Fibroblast of villous mesenchyme (primary cell): ENCODE results near the gene TBC1D16. TPM values are rescaled to one million over a fixed set of nuclear protein-coding genes. Genes with fewer than 3 reads are reported as not detected.

Source experiments
- DNase-seq: peaks from one replicate; pipeline ENCODE4 v3.0.0-alpha.2; 2010; ENCODE audit warnings: low read depth
- H3K4me3 ChIP-seq: 2 replicates; pipeline ENCODE4 v1.5.1; 2011; ENCODE audit warnings: low read depth, mild to moderate bottlenecking, low read length
- total RNA-seq: library from RNA; depleted of rRNA; stranded (reverse); fragments of >200 nt; gene quantifications from 2 replicates; pipeline ENCODE4 v1.2.3, GENCODE V29; 2012
- TF ChIP-seq, protein P1 (sequence below): IDR thresholded peaks from 2 replicates; pipeline ENCODE4 v1.5.1; 2012; ENCODE audit warnings: low read depth, mild to moderate bottlenecking, low read length; ENCODE audit not compliant: insufficient read depth

The TBC1D16 gene
- total RNA-seq, 1 donor = 32.8 TPM

DNA sequence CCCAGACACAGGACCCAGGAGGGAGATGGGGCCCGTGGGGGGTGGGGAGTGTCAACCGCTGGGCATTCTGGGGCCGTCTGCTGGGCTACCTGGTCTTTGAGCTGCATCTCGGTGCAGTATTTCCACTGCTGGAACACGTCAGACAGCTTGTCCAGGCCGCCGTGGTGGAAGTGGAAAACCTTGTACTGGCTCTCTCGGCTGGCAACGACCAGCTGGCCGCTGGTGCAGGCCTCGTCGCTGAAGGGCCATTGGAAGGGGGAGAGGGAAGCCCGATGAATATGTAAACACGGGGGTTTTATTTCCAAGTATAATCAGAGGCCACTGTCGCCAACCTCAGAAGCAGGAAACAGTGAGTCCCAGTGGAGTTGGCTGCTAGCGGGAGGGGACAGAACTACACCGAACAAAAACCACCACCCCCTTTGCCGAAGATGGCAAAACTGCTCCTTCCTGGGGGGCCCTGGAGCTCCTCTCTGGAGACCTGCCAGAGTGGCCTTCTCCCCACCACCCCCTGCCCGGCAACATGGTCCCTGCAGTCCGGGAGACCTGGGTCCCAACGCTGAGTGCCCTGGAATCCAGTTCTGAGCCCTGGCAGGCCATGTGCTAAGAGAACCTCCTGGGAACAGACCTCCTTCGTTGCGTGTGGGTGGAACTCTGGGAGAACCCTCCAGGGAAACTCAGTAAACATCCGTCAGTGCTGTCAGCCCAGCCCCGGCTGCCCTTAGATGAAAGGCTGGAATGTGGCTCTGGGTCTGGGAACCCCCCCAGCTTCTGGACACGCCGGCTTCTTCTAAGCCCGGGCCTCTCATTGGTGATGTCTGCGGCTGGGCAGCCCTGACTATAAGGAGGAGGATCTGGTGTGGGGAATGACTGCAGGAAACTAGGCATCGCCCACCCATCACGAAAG, 84.1 kb downstream of the TBC1D16 start:
- peak; percentile 93 for DNase-seq
- no peak overlapping the region for H3K4me3 ChIP-seq
- TF ChIP-seq, protein P1, sequence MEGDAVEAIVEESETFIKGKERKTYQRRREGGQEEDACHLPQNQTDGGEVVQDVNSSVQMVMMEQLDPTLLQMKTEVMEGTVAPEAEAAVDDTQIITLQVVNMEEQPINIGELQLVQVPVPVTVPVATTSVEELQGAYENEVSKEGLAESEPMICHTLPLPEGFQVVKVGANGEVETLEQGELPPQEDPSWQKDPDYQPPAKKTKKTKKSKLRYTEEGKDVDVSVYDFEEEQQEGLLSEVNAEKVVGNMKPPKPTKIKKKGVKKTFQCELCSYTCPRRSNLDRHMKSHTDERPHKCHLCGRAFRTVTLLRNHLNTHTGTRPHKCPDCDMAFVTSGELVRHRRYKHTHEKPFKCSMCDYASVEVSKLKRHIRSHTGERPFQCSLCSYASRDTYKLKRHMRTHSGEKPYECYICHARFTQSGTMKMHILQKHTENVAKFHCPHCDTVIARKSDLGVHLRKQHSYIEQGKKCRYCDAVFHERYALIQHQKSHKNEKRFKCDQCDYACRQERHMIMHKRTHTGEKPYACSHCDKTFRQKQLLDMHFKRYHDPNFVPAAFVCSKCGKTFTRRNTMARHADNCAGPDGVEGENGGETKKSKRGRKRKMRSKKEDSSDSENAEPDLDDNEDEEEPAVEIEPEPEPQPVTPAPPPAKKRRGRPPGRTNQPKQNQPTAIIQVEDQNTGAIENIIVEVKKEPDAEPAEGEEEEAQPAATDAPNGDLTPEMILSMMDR = no peak

DNA sequence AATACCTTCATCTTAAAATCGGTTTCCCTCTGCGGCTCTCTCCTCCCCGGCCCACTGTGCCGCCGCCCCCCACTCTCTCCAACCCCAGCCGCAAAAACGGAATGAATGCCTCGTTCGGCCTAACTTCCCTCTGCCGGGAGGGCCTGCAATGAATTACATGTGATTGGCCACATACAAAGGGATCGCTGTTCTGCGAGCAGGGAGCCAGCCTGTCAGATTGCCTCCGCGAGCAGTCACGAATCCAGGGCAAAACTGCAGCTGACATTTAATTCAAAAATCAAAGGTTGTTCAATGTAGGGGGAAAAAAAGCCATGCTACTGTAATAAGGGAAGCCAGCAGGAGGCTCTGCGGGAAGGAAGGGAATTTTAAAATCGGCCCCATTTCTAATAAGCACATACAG, 84.9 kb downstream of the TBC1D16 start:
- TF ChIP-seq, protein P1 = no peak
- DNase-seq = no peak
- H3K4me3 ChIP-seq = no peak overlapping the region

DNA sequence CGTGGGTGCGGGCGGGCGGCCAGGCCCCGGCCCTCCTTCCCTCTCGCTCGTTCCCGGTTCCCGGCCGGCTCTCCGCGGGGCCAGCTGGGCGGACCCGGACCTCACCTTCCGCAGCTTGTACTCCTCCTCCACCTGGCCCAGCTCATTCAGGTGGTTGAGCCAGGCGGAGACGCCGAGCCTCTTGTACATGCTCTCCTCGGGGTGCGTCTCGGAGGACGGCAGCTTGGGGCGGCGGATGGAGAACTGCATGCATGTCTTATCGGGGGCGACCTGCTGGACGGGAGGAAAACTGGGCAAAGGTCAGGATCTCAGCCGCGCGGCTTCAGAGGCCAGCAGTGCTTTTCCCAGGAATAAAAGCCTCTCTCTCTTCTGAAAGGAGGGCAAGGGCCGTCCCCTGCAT, 85.4 kb downstream of the TBC1D16 start:
- TF ChIP-seq, protein P1 = no peak
- DNase-seq = no peak
- no peak overlapping the region for H3K4me3 ChIP-seq

DNA sequence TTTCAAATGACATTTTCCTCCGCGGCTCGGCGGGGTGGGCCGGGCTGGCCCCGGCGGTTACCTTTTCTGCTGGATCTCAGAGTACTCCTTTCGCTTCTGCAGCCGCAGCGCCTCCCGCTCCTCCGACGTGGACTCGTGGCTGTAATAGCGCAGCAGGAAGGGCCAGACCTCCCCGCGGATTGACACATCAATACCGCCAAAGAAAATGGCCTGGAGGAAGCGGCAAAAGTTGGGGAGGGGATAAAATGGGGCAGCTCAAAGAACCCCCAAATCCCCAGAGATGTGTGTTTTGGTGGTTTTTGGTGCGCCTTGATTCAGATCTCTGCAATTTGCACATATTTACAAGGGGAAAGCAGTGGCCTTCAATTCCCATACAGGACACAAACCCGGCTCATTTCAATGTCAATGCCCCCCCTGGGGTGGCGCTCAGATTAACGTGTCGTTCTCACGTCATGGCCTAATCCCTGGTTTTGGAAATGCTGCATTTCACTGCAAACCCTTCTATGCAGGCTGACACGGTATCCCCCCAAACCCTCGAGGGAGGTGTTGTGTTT, 85.9 kb downstream of the TBC1D16 start:
- no peak for DNase-seq
- TF ChIP-seq, protein P1 = no peak

DNA sequence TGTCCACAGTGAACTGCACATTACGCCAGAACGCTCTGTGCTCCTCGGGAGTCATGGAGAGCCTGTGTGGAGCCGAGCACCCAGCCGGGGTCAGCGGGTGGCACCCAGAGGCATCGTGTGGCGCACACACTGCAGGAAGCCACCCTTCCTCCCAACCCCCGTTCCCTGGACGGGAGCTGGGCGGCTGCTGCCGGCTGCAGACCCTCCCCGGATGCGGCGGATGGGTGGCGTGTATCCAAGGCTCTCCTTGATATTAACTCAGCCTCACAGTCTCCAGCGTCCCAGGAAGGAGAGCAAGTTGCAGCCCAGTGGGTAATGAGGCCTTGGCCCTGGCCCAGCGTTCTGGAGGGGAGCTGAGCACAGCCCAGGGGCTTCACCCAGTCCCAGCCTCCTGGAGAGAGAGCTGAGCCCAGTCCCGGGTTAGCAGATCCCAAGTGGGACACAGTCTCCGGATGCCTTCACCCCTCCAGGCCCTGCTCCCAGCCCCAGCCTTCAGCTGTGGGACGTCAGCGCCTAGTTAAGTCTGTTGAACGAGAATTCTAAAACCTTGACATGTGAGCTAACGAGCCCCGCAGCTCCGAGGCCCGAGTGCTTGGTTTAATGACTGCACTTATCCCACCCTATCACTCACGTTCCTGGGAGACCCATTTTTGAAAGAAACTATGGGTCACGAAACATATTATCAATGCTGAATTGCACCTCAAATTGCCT, 86.6 kb downstream of the TBC1D16 start:
- TF ChIP-seq, protein P1 = no peak
- no peak overlapping the region for H3K4me3 ChIP-seq
- no peak for DNase-seq

More for the DNA sequence above, 85.9 kb downstream of the TBC1D16 start:
- no peak overlapping the region for H3K4me3 ChIP-seq

DNA sequence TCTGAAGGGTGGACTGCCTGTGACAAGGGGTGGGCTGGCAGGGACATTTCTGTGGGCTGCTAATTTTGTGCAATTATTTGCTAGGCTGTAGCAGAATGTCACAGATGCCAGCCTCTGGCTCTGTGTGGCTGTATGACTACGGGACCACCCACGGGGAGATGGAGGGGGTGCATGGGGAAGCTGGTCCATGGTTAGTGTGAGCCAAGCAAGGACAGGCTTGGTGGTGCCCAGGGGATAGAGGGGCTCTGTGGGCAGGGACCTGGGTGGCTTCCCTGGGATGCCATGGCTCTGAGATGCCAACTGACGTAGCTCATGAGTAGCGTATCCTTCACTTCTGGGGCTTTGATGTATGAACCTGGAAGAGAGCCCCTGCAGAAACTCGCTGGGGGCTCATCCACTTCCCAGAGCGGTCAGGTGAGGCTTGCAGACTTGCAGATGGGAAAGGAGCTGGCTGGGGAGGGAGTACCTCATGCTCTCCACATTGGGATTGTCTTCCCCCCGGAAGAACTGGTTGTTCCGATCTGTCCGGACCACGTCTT, 87.2 kb downstream of the TBC1D16 start:
- H3K4me3 ChIP-seq = no peak overlapping the region
- TF ChIP-seq, protein P1 = no peak
- DNase-seq = no peak
